Calu3 (cell line): Measurements from ENCODE around the gene CBLIF. TPM values are rescaled to one million over a fixed set of nuclear protein-coding genes. Genes with fewer than 3 reads are reported as not detected.

ENCODE experiments used
- BruUV-seq: library from RNA; stranded (reverse); fragments of 400-500 nt; replicated peaks from 2 replicates; lab custom pipeline; 2021; lab: Mats Ljungman, UMichigan
- CTCF ChIA-PET: fragments of 300-600 bp; sonication (Branson Sonifier 250); formaldehyde crosslinking; loops from one replicate; lab custom pipeline; 2022; ENCODE audit warnings: antibody characterized with exemption; lab: Charles Lee
- DNase-seq: peaks from one replicate; pipeline ENCODE4 v3.0.0; 2022
- H3K27ac Mint-ChIP-seq: one replicate; pipeline ENCODE4 v1.8.0; 2022; ENCODE audit warnings: mixed read lengths; ENCODE audit not compliant: unreplicated experiment
- H3K27me3 Mint-ChIP-seq: one replicate; pipeline ENCODE4 v1.8.0; 2022; ENCODE audit warnings: mixed read lengths; ENCODE audit not compliant: unreplicated experiment
- H3K36me3 Mint-ChIP-seq: one replicate; pipeline ENCODE4 v1.8.0; 2022; ENCODE audit warnings: mild to moderate bottlenecking, moderate library complexity, mixed read lengths; ENCODE audit not compliant: insufficient read depth, unreplicated experiment
- H3K4me1 Mint-ChIP-seq: one replicate; pipeline ENCODE4 v1.8.0; 2022; ENCODE audit warnings: mild to moderate bottlenecking, low read depth, mixed read lengths; ENCODE audit not compliant: unreplicated experiment
- H3K4me3 Mint-ChIP-seq: one replicate; pipeline ENCODE4 v1.8.0; 2022; ENCODE audit warnings: mild to moderate bottlenecking, low read depth, moderate library complexity, mixed read lengths; ENCODE audit not compliant: unreplicated experiment
- H3K9me3 Mint-ChIP-seq: one replicate; pipeline ENCODE4 v1.8.0; 2022; ENCODE audit warnings: low read depth, mixed read lengths; ENCODE audit not compliant: unreplicated experiment
- intact Hi-C: fragments of 100-400 bp; cut with micrococcal nuclease; formaldehyde crosslinking; loops from one replicate; pipeline ENCODE4 v1.10.0; 2022; ENCODE audit not compliant: unreplicated experiment
- total RNA-seq: library from RNA; stranded (reverse); gene quantifications from 2 replicates; pipeline ENCODE4 v1.2.3, GENCODE V29; 2022
- TF ChIP-seq, protein P1 (sequence below): fragments of 200-600 bp; IDR thresholded peaks from one replicate; pipeline ENCODE4 v1.8.0; 2022; ENCODE audit warnings: antibody characterized with exemption; ENCODE audit not compliant: unreplicated experiment

Gene CBLIF
- total RNA-seq, 1 experiment from 2014 or later = not detected

DNA sequence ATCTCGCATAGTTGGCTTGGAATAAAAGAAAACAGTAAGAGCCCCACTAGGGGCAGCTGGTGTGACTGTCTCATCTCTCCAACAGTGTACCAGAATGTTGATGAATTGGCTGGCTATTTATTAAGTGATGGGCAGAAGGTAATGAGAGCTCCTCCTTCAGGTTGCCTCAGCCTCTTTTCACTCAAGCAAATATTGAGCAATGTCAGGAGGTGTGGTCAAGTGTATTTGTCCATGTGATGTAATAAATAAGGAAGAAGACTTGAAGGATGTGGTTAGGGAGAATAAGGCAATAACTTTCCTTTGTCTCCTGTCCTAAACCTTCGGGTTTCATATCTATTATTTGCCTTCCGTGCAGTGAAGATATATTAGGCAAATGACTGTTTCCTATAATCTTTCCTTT, 21.1 kb upstream of the CBLIF start, which contains the start of gene TCN1:
Gene TCN1, minus strand, starts transcription at position 91 of the 400 bp plus-strand sequence. Its CDS starts 17 bp downstream, at position 74.
- intact Hi-C loops = loop anchor here (1.0 to 5.0 kb wide), 3 partner anchors 43 to 260 kb away; partner anchors contain the start of gene OOSP4A
- peak; percentile 71 for DNase-seq
- peaks cover 18% of the 10 kb centered on the region for H3K4me1 Mint-ChIP-seq
- TF ChIP-seq, protein P1, sequence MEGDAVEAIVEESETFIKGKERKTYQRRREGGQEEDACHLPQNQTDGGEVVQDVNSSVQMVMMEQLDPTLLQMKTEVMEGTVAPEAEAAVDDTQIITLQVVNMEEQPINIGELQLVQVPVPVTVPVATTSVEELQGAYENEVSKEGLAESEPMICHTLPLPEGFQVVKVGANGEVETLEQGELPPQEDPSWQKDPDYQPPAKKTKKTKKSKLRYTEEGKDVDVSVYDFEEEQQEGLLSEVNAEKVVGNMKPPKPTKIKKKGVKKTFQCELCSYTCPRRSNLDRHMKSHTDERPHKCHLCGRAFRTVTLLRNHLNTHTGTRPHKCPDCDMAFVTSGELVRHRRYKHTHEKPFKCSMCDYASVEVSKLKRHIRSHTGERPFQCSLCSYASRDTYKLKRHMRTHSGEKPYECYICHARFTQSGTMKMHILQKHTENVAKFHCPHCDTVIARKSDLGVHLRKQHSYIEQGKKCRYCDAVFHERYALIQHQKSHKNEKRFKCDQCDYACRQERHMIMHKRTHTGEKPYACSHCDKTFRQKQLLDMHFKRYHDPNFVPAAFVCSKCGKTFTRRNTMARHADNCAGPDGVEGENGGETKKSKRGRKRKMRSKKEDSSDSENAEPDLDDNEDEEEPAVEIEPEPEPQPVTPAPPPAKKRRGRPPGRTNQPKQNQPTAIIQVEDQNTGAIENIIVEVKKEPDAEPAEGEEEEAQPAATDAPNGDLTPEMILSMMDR = no peak
- H3K27me3 Mint-ChIP-seq = no peaks in the 10 kb centered on the region
- H3K36me3 Mint-ChIP-seq = peaks cover 14% of the 10 kb centered on the region
- no TSS peak for BruUV-seq
- CTCF ChIA-PET = interaction anchor here (0.8 to 1.8 kb wide), 8 partner anchors 9 to 303 kb away, joined by 3 to 11 read pairs (median 3); no protein-coding TSS in a partner anchor
- H3K9me3 Mint-ChIP-seq = peaks cover 10% of the 10 kb centered on the region
- peak within 1 kb of the TSS; percentile 69 for H3K4me3 Mint-ChIP-seq
- H3K27ac Mint-ChIP-seq = peak within 1 kb of the TSS; percentile 92

DNA sequence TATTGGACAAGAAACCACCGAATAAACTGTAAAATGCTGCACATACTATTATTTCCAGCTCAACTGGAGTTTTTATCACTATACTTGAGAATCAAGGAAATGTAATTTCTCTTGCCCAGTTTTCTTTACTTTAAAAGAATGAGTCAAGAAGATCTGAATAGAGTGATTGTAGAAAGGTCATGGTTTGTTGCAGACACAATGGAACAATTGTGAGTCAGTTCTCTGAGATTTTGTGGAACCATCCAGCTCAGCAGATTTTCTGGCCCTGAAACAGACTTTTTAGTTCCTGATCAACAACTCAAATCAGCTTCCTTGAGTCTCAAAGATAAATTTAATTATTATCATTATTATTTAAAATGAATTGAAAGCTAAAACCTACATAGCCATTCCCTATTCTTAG, 19.7 kb upstream of the CBLIF start:
- peak overlapping the region; percentile 92 for H3K27ac Mint-ChIP-seq
- H3K9me3 Mint-ChIP-seq = peaks cover 5% of the 10 kb centered on the region
- peaks cover 23% of the 10 kb centered on the region for H3K36me3 Mint-ChIP-seq
- TF ChIP-seq, protein P1 = no peak
- intact Hi-C loops = loop anchor here (5.0 kb wide), 1 partner anchor 97 kb away; the partner anchor contains the start of gene OOSP4A
- CTCF ChIA-PET = interaction anchor here (0.7 to 1.7 kb wide), 5 partner anchors 8 to 263 kb away, joined by 3 to 11 read pairs (median 4); no protein-coding TSS in a partner anchor
- DNase-seq = peak; percentile 44
- peak overlapping the region; percentile 69 for H3K4me3 Mint-ChIP-seq
- BruUV-seq = no TSS peak
- peaks cover 18% of the 10 kb centered on the region for H3K4me1 Mint-ChIP-seq
- no peaks in the 10 kb centered on the region for H3K27me3 Mint-ChIP-seq

DNA sequence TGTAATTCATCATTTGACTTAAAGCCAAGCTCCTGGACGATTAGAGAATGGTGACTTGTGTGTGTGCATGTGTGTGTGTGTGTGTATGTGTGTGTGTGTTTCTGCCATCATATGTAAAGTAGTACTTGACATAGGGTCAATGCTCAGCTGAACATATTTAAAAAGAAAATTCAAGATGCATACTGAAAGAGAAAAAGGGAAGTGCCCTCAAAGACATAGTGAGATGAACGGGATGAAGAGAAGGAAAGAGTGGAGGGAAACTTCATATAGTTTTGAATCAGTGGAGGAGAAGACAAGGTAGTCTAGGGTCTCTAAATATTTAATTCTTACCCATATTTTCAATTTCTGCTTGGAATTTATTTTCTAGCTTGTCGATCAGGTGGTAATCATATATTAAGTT, 17.0 kb upstream of the CBLIF start:
- no TSS peak for BruUV-seq
- Mint-ChIP-seq H3K27me3 (no peaks in the 10 kb centered on the region), H3K9me3 (peaks cover 7% of the 10 kb centered on the region), H3K4me1 (peaks cover 35% of the 10 kb centered on the region), H3K4me3 (no peak overlapping the region), H3K27ac (no peak overlapping the region), H3K36me3 (peaks cover 34% of the 10 kb centered on the region)
- CTCF ChIA-PET = no interaction called here
- intact Hi-C loops = no loop called here
- DNase-seq = no peak
- TF ChIP-seq, protein P1 = no peak

DNA sequence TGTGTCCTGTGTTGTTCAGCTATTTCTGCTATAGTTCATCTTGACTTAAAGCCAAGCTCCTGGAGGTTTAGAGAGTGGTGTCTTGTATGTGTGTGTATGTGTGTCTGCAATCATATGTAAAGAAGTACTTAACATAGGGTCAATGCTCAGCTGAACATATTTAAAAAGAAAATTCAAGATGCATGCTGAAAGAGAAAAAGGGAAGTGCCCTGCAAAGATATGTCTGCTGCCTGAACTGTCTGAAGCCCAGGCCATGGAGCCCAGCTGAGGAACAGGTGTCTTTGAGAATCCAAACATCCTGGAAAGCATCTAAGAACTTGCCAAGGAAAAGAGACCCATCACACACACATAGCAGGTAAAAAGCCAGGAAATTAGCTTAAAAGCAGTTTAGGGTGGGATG, 14.4 kb upstream of the CBLIF start:
- Mint-ChIP-seq H3K4me3 (no peak overlapping the region), H3K27ac (no peak overlapping the region), H3K4me1 (peaks cover 35% of the 10 kb centered on the region), H3K27me3 (no peaks in the 10 kb centered on the region), H3K36me3 (peaks cover 27% of the 10 kb centered on the region), H3K9me3 (peaks cover 3% of the 10 kb centered on the region)
- no peak for DNase-seq
- CTCF ChIA-PET = no interaction called here
- TF ChIP-seq, protein P1 = no peak
- BruUV-seq = no TSS peak
- intact Hi-C loops = no loop called here
